ENCODE results near the gene GGT5. TPM values are rescaled to one million over a fixed set of nuclear protein-coding genes. Genes with fewer than 3 reads are reported as not detected.
A peak's percentile ranks its signal among the peaks of the same experiment; 100 is the strongest.
"Not testable (repeated sequence)": the region's sequence is repeated elsewhere in the genome, so short reads cannot be mapped to it uniquely, and the experiment has no call there.

GGT5 gene
- total RNA-seq, 1 donor from 2014 or later = not detected

- intact Hi-C loops (cut with micrococcal nuclease) = loop anchor here (5.0 to 10.0 kb wide), 2 partner anchors 260 to 363 kb away; partner anchors contain the start of gene CABIN1
- H3K9me3 Mint-ChIP-seq; H3K27ac Mint-ChIP-seq; H3K4me3 Mint-ChIP-seq; DNase-seq (ENCODE audit: low spot score); H3K27me3 Mint-ChIP-seq (ENCODE audit: insufficient read depth): not testable (repeated sequence)
- Mint-ChIP-seq H3K36me3 (ENCODE audit: low read depth) (peaks cover 11% of the 10 kb centered on the region), H3K4me1 (ENCODE audit: low read depth) (peaks cover 40% of the 10 kb centered on the region)
Observed at GRCh38 chr22:24274696-24275405, 30.0 kb upstream of the GGT5 start.

- Mint-ChIP-seq H3K4me1 (ENCODE audit: low read depth) (peaks cover 40% of the 10 kb centered on the region), H3K36me3 (ENCODE audit: low read depth) (peaks cover 11% of the 10 kb centered on the region)
- H3K27ac Mint-ChIP-seq; H3K9me3 Mint-ChIP-seq; DNase-seq (ENCODE audit: low spot score); H3K4me3 Mint-ChIP-seq; H3K27me3 Mint-ChIP-seq (ENCODE audit: insufficient read depth): not testable (repeated sequence)
- intact Hi-C loops (cut with micrococcal nuclease) = loop anchor here (1.0 to 10.0 kb wide), 3 partner anchors 11 to 362 kb away; partner anchors contain the start of gene CABIN1
Observed at GRCh38 chr22:24273906-24274305, 29.0 kb upstream of the GGT5 start.

DNA sequence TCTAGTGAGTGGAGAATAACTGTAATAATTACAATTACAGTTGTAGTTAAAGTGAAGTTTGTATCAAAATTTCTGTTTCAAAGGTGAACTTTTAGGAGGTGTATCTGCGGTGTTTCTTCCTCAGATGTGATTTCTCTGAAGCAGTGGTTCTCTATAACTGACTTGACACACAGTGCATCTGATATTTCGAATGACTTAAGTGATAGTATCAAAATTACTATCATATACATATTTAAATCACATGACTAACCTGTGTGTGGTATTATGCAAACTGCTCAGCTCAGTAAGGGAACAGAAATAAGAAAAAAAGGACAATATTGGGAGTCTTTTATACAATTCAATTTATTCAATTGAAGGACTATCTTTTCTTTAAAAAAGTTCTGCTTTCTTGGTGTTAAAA is 28.1 kb upstream of the GGT5 start:
- not testable (repeated sequence) for H3K27ac Mint-ChIP-seq; H3K9me3 Mint-ChIP-seq; DNase-seq (ENCODE audit: low spot score); H3K27me3 Mint-ChIP-seq (ENCODE audit: insufficient read depth)
- intact Hi-C loops (cut with micrococcal nuclease) = loop anchor here (1.0 to 10.0 kb wide), 3 partner anchors 12 to 361 kb away; partner anchors contain the start of gene CABIN1
- Mint-ChIP-seq H3K4me1 (ENCODE audit: low read depth) (peaks cover 40% of the 10 kb centered on the region), H3K36me3 (ENCODE audit: low read depth) (peaks cover 11% of the 10 kb centered on the region), H3K4me3 (peak overlapping the region; percentile 43)

DNA sequence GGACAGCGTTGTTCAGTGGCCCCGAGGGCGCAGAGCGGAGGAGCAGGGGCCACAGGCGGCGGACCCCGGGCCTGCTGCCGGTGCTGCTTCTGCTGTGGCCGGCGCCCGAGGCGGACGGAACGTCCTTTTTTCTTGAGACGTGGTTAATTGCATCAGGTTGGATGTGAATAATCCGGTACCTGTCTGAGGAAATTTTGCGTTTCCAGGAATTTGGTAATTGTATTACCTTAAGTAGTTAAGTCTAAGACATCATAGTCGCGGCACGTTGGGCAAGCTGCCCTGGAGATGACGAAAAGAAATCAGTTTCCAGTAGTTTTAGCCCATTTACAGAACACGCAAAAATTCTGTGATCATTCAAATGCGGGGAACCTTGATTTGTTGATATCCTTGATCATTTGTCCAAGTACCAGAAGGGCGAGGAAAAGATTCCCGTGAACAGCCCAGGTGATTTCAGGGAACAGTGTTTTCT is 26.5 kb upstream of the GGT5 start:
- H3K36me3 Mint-ChIP-seq (ENCODE audit: low read depth) = peaks cover 4% of the 10 kb centered on the region
- no peaks in the 10 kb centered on the region for H3K9me3 Mint-ChIP-seq
- no peak for DNase-seq (ENCODE audit: low spot score)
- peak overlapping the region; percentile 82 for H3K27ac Mint-ChIP-seq
- H3K4me1 Mint-ChIP-seq (ENCODE audit: low read depth) = peaks cover 35% of the 10 kb centered on the region
- H3K27me3 Mint-ChIP-seq (ENCODE audit: insufficient read depth) = no peaks in the 10 kb centered on the region
- intact Hi-C loops (cut with micrococcal nuclease) = loop anchor here (1.0 to 10.0 kb wide), 4 partner anchors 163 to 359 kb away; partner anchors contain the start of genes CABIN1, GUCD1 and SNRPD3
- peak overlapping the region; percentile 85 for H3K4me3 Mint-ChIP-seq

GRCh38 chr22:24270556-24271385 is 25.9 kb upstream of the GGT5 start, which contains the start of gene SPECC1L:
TSS of gene SPECC1L (plus strand) at chr22:24270831. CDS start at chr22:24302232, 31,401 bp downstream.
- Mint-ChIP-seq H3K9me3 (no peaks in the 10 kb centered on the region), H3K27me3 (ENCODE audit: insufficient read depth) (no peaks in the 10 kb centered on the region), H3K27ac (peak within 1 kb of the TSS; percentile 82), H3K4me3 (peak within 1 kb of the TSS; percentile 85), H3K36me3 (ENCODE audit: low read depth) (peaks cover 4% of the 10 kb centered on the region), H3K4me1 (ENCODE audit: low read depth) (peaks cover 35% of the 10 kb centered on the region)
- DNase-seq (ENCODE audit: low spot score) = peak; percentile 92
- intact Hi-C loops (cut with micrococcal nuclease) = loop anchor here (1.0 to 10.0 kb wide), 4 partner anchors 164 to 358 kb away; partner anchors contain the start of genes CABIN1, GUCD1 and SNRPD3

DNA sequence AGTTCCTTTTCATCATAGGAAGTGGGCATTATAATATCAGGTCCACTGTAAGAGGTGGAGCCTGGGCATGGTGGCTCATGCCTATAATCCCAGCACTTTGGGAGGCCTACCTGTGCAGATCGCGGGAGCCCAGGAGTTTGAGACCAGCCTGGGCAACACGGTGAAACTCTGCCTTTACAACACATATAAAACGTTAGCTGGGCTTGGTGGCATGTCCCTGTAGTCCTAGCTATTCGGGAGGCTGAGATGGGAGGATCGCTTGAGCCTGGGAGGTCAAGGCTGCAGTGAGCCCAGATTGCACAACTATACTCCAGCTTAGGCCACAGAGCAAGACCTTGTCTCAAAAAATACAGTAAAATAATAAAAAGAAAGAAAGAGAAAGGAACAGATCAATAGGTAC is 21.6 kb upstream of the GGT5 start:
- H3K9me3 Mint-ChIP-seq; H3K36me3 Mint-ChIP-seq (ENCODE audit: low read depth); H3K27ac Mint-ChIP-seq; H3K4me1 Mint-ChIP-seq (ENCODE audit: low read depth); intact Hi-C loops (cut with micrococcal nuclease); H3K4me3 Mint-ChIP-seq; DNase-seq (ENCODE audit: low spot score); H3K27me3 Mint-ChIP-seq (ENCODE audit: insufficient read depth): not testable (repeated sequence)

GRCh38 chr22:24265734-24266133 is 20.9 kb upstream of the GGT5 start:
- Mint-ChIP-seq H3K36me3 (ENCODE audit: low read depth) (no peaks in the 10 kb centered on the region), H3K9me3 (no peaks in the 10 kb centered on the region), H3K27me3 (ENCODE audit: insufficient read depth) (no peaks in the 10 kb centered on the region), H3K4me3 (no peak overlapping the region), H3K27ac (no peak overlapping the region), H3K4me1 (ENCODE audit: low read depth) (peaks cover 5% of the 10 kb centered on the region)
- no peak for DNase-seq (ENCODE audit: low spot score)
- intact Hi-C loops (cut with micrococcal nuclease) = no loop called here

DNA sequence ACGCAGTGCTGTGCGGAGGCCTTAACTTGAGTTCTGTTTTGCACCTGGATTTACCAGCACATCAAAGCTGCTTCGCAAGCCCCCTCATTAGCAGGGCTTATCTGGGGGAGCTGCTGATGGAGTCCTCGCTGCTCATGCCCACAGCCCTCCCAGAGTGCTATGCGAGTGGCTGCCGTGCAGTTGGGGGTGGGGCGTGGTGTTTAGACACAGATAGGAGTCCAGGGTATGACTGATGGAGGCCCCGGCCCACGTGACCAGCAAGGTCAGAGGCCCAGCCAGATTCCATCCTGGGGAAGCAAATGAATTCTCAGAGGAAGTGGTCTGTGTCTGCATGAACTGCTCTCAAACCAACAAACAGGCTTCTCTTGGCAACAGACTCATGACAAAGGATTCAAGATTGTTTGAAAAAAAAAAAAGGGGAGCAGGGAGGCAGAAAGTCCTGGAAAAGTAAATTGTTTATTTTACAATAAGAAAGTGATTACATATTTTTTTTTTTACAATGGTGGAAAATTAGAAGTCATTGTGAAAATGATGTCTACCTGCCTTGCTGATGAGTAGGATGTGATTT is 19.5 kb upstream of the GGT5 start:
- H3K27ac Mint-ChIP-seq; H3K4me1 Mint-ChIP-seq (ENCODE audit: low read depth); DNase-seq (ENCODE audit: low spot score); H3K4me3 Mint-ChIP-seq; H3K9me3 Mint-ChIP-seq; intact Hi-C loops (cut with micrococcal nuclease); H3K27me3 Mint-ChIP-seq (ENCODE audit: insufficient read depth); H3K36me3 Mint-ChIP-seq (ENCODE audit: low read depth): not testable (repeated sequence)

- intact Hi-C loops (cut with micrococcal nuclease); H3K36me3 Mint-ChIP-seq (ENCODE audit: low read depth); H3K27ac Mint-ChIP-seq; H3K27me3 Mint-ChIP-seq (ENCODE audit: insufficient read depth); H3K4me3 Mint-ChIP-seq; DNase-seq (ENCODE audit: low spot score); H3K4me1 Mint-ChIP-seq (ENCODE audit: low read depth); H3K9me3 Mint-ChIP-seq: not testable (repeated sequence)
Observed at GRCh38 chr22:24263479-24263878, 18.6 kb upstream of the GGT5 start.

DNA sequence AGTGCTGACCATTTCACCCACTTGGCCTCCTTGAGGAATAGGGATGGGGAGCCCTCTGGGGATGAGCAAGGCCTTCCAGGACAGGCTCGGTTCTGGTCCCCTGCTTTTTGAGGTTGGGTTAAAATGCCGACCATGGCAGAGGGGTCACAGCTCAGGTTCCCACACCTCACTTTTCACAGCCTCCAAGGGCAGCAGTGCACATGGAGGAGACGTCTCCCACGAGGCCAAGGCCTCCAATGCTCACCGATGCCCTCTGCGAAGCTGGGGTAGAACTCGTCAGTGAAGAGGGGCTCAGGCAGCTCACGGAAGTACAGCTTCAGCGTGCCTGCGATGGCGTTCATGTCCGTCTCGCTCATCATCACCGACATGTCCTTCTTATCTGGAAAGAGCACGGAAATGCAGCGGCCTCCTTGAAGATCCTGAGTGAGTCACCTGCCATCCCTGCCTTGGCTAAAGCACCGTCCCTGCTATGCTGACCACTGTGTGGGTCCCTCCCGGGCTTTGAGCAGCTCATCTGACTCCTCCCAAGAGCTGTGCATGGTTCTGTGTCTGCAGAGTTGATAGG is 17.4 kb upstream of the GGT5 start:
- H3K4me1 Mint-ChIP-seq (ENCODE audit: low read depth); intact Hi-C loops (cut with micrococcal nuclease); DNase-seq (ENCODE audit: low spot score); H3K27me3 Mint-ChIP-seq (ENCODE audit: insufficient read depth); H3K36me3 Mint-ChIP-seq (ENCODE audit: low read depth); H3K4me3 Mint-ChIP-seq; H3K9me3 Mint-ChIP-seq; H3K27ac Mint-ChIP-seq: not testable (repeated sequence)

GRCh38 chr22:24259459-24259858 is 14.6 kb upstream of the GGT5 start:
- H3K36me3 Mint-ChIP-seq (ENCODE audit: low read depth); H3K27me3 Mint-ChIP-seq (ENCODE audit: insufficient read depth); H3K4me1 Mint-ChIP-seq (ENCODE audit: low read depth); H3K27ac Mint-ChIP-seq; H3K9me3 Mint-ChIP-seq; H3K4me3 Mint-ChIP-seq: not testable (repeated sequence)
- peak; percentile 60 for DNase-seq (ENCODE audit: low spot score)
- intact Hi-C loops (cut with micrococcal nuclease) = loop anchor here (2.0 kb wide), 1 partner anchor 71 kb away; no protein-coding TSS in a partner anchor

- H3K9me3 Mint-ChIP-seq; intact Hi-C loops (cut with micrococcal nuclease); H3K27ac Mint-ChIP-seq: not testable (repeated sequence)
Observed at GRCh38 chr22:24256736-24257135, 11.9 kb upstream of the GGT5 start.

More at GRCh38 chr22:24256736-24257135, 11.9 kb upstream of the GGT5 start:
- H3K27me3 Mint-ChIP-seq (ENCODE audit: insufficient read depth); H3K36me3 Mint-ChIP-seq (ENCODE audit: low read depth); DNase-seq (ENCODE audit: low spot score); H3K4me1 Mint-ChIP-seq (ENCODE audit: low read depth); H3K4me3 Mint-ChIP-seq: not testable (repeated sequence)

Data from activated T-helper 1 cell treated with anti-CD3 and anti-CD28 coated beads, Interleukin-12 subunit alpha, Interleukin-12 subunit beta, Interleukin-2, Interleukin-4 antibody, amounts not matched to agents 30 ng/mL and 10 ng/mL and 1 ng/mL, durations not matched to agents 14 hours and 24 hours and 36 hours (primary cell).